Keratinocyte (primary cell): Measurements from ENCODE around the gene HAO2.

Experiments used
- CTCF ChIP-seq, 3 experiments: IDR thresholded peaks in 1 of 3; conservative IDR thresholded peaks in 1 of 3; optimal IDR thresholded peaks in 1 of 3; 2 replicates in 2 of 3; 3 replicates in 1 of 3; pipeline versions ENCODE3 to v1.5.1; 2011; ENCODE audit warnings: low read length in 3 of 3, mild to moderate bottlenecking in 3 of 3, moderate library complexity in 2 of 3, control low read depth in 1 of 3, inconsistent platforms in 1 of 3; ENCODE audit not compliant: insufficient read depth in 2 of 3; ENCODE audit errors: extremely low read depth in 1 of 3
- EZH2 ChIP-seq: IDR thresholded peaks from one replicate; pipeline ENCODE4 v1.6.1; 2012; ENCODE audit warnings: inconsistent platforms, mild to moderate bottlenecking, low read length, moderate library complexity

- TF ChIP-seq EZH2 = no peak
- TF ChIP-seq CTCF (optimal IDR thresholded peaks at IDR 0.05 in 1 of 3, IDR thresholded peaks at IDR 0.05 in 1 of 3, conservative IDR thresholded peaks at IDR 0.05 in 1 of 3; ENCODE audit: extremely low read depth in 1 of 3, insufficient read depth in 2 of 3, low read length in 3 of 3) = no peak
Observed at GRCh38 chr1:119380983-119381662, 12.5 kb downstream of the HAO2 start.
